ENCODE results near the gene SERINC5. TPM values are rescaled to one million over a fixed set of nuclear protein-coding genes. Genes with fewer than 3 reads are reported as not detected.

The SERINC5 gene
- total RNA-seq, 1 donor from 2014 or later: 21.4 TPM

DNA sequence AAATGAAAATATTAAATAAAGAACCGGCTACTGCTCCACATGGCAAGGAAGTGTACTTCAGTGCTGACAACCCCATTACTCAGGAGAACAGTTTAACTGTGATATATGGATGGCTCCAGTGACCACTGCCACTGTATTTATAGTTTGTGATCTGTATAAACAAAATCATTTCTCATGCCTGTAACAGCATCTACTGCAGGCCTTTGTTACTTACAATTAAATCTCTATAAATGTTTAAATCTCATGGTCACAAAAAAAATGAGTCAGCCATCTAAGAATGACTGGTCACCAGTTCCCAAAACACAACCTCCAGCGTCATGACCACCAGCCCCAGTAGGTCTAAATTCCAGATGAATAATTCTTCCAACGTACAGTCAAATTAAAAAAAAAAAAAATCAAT, 24.6 kb downstream of the SERINC5 start:
- Histone ChIP-seq H3K27ac (ENCODE audit: low read depth, low read length) (no peak overlapping the region), H3K9ac (ENCODE audit: low read depth in 1 of 3, low read length in 3 of 3) (no peak overlapping the region), H3K36me3 (ENCODE audit: control insufficient read depth in 3 of 3, insufficient read depth in 3 of 3, low read length in 3 of 3) (no peaks in the 10 kb centered on the region), H3K4me3 (ENCODE audit: low read length in 3 of 3) (no peak overlapping the region), H3K9me3 (ENCODE audit: control insufficient read depth in 3 of 3, low read length in 3 of 3) (no peaks in the 10 kb centered on the region), H3K27me3 (ENCODE audit: control insufficient read depth in 3 of 3, insufficient read depth in 3 of 3, low read length in 3 of 3) (no peaks in the 10 kb centered on the region), H3K4me1 (ENCODE audit: control insufficient read depth in 3 of 3, insufficient read depth in 3 of 3, low read length in 3 of 3) (no peaks in the 10 kb centered on the region)

- Histone ChIP-seq H3K36me3 (ENCODE audit: control insufficient read depth in 3 of 3, insufficient read depth in 3 of 3, low read length in 3 of 3) (no peaks in the 10 kb centered on the region), H3K27ac (ENCODE audit: low read depth, low read length) (no peak overlapping the region), H3K4me1 (ENCODE audit: control insufficient read depth in 3 of 3, insufficient read depth in 3 of 3, low read length in 3 of 3) (no peaks in the 10 kb centered on the region), H3K9me3 (ENCODE audit: control insufficient read depth in 3 of 3, low read length in 3 of 3) (no peaks in the 10 kb centered on the region), H3K4me3 (ENCODE audit: low read length in 3 of 3) (no peak overlapping the region), H3K27me3 (ENCODE audit: control insufficient read depth in 3 of 3, insufficient read depth in 3 of 3, low read length in 3 of 3) (no peaks in the 10 kb centered on the region), H3K9ac (ENCODE audit: low read depth in 1 of 3, low read length in 3 of 3) (no peak overlapping the region)
These were observed 25.4 kb downstream of the SERINC5 start for GRCh38 chr5:80230269-80230992.

GRCh38 chr5:80229902-80230255, 26.0 kb downstream of the SERINC5 start:
- Histone ChIP-seq H3K9ac (ENCODE audit: low read depth in 1 of 3, low read length in 3 of 3) (no peak overlapping the region), H3K27ac (ENCODE audit: low read depth, low read length) (no peak overlapping the region), H3K36me3 (ENCODE audit: control insufficient read depth in 3 of 3, insufficient read depth in 3 of 3, low read length in 3 of 3) (no peaks in the 10 kb centered on the region), H3K4me1 (ENCODE audit: control insufficient read depth in 3 of 3, insufficient read depth in 3 of 3, low read length in 3 of 3) (no peaks in the 10 kb centered on the region), H3K9me3 (ENCODE audit: control insufficient read depth in 3 of 3, low read length in 3 of 3) (no peaks in the 10 kb centered on the region), H3K27me3 (ENCODE audit: control insufficient read depth in 3 of 3, insufficient read depth in 3 of 3, low read length in 3 of 3) (no peaks in the 10 kb centered on the region), H3K4me3 (ENCODE audit: low read length in 3 of 3) (no peak overlapping the region)

DNA sequence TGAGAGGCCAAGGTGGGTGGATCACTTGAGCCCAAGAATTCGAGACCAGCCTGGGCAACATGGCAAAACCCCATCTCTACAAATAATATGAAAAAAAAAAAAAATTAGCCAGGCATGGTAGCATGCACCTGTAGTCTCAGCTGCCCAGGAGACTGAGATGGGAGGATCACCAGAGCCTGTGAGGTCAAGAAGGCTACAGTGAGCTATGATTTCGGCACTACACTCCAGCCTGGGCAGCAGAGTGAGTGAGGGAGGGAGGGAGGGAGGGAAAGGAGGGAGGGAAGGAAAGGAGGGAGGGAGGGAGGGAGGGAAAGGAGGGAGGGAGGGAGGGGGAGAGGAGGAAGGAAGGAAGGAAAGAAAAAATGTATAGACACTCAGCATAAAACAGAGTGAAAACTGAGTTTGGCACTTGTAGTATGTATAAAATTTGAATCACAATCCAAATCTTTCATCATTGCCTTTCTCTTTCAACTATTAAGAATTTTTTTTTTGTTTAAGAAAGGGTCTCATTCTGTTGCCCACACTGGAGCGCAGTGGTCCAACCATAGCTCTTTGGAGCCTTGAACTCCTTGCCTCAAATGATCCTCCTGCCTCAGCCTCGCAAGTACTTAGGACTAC, 27.8 kb downstream of the SERINC5 start:
- H3K27me3 ChIP-seq (ENCODE audit: control insufficient read depth in 3 of 3, insufficient read depth in 3 of 3, low read length in 3 of 3): no peaks in the 10 kb centered on the region
- H3K9ac ChIP-seq (ENCODE audit: low read depth in 1 of 3, low read length in 3 of 3): no peak overlapping the region
- no peak overlapping the region for H3K4me3 ChIP-seq (ENCODE audit: low read length in 3 of 3)
- no peaks in the 10 kb centered on the region for H3K36me3 ChIP-seq (ENCODE audit: control insufficient read depth in 3 of 3, insufficient read depth in 3 of 3, low read length in 3 of 3)
- no peak overlapping the region for H3K27ac ChIP-seq (ENCODE audit: low read depth, low read length)
- H3K9me3 ChIP-seq (ENCODE audit: control insufficient read depth in 3 of 3, low read length in 3 of 3): no peaks in the 10 kb centered on the region
- H3K4me1 ChIP-seq (ENCODE audit: control insufficient read depth in 3 of 3, insufficient read depth in 3 of 3, low read length in 3 of 3): no peaks in the 10 kb centered on the region

- Histone ChIP-seq H3K9ac (ENCODE audit: low read depth in 1 of 3, low read length in 3 of 3) (no peak overlapping the region), H3K4me3 (ENCODE audit: low read length in 3 of 3) (no peak overlapping the region), H3K9me3 (ENCODE audit: control insufficient read depth in 3 of 3, low read length in 3 of 3) (no peaks in the 10 kb centered on the region), H3K4me1 (ENCODE audit: control insufficient read depth in 3 of 3, insufficient read depth in 3 of 3, low read length in 3 of 3) (no peaks in the 10 kb centered on the region), H3K27me3 (ENCODE audit: control insufficient read depth in 3 of 3, insufficient read depth in 3 of 3, low read length in 3 of 3) (no peaks in the 10 kb centered on the region), H3K27ac (ENCODE audit: low read depth, low read length) (no peak overlapping the region), H3K36me3 (ENCODE audit: control insufficient read depth in 3 of 3, insufficient read depth in 3 of 3, low read length in 3 of 3) (no peaks in the 10 kb centered on the region)
These were observed 29.9 kb downstream of the SERINC5 start for GRCh38 chr5:80225934-80226326.

GRCh38 chr5:80225189-80225933, 30.5 kb downstream of the SERINC5 start:
- no peaks in the 10 kb centered on the region for H3K9me3 ChIP-seq (ENCODE audit: control insufficient read depth in 3 of 3, low read length in 3 of 3)
- H3K27ac ChIP-seq (ENCODE audit: low read depth, low read length): no peak overlapping the region
- H3K4me3 ChIP-seq (ENCODE audit: low read length in 3 of 3): no peak overlapping the region
- H3K9ac ChIP-seq (ENCODE audit: low read depth in 1 of 3, low read length in 3 of 3): no peak overlapping the region
- H3K4me1 ChIP-seq (ENCODE audit: control insufficient read depth in 3 of 3, insufficient read depth in 3 of 3, low read length in 3 of 3): no peaks in the 10 kb centered on the region
- no peaks in the 10 kb centered on the region for H3K36me3 ChIP-seq (ENCODE audit: control insufficient read depth in 3 of 3, insufficient read depth in 3 of 3, low read length in 3 of 3)
- H3K27me3 ChIP-seq (ENCODE audit: control insufficient read depth in 3 of 3, insufficient read depth in 3 of 3, low read length in 3 of 3): no peaks in the 10 kb centered on the region

DNA sequence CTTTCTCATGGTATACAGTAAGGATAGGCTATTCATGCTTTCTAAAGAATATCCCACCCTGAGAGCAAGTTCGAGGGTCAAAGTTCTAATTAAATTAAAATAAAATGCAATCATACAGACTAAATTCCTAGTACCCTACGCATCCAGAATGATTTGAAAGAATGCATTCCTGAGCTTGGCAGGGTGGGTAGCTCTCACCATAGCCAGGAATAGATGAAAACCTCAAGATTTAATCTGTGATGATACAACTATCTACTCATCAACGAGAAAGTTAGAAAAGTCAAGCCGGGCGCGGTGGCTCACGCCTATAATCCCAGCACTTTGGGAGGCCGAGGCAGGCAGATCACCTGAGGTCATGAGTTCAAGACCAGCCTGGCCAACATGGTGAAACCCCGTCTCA, 32.3 kb downstream of the SERINC5 start:
- H3K9me3 ChIP-seq (ENCODE audit: control insufficient read depth in 3 of 3, low read length in 3 of 3): no peaks in the 10 kb centered on the region
- H3K36me3 ChIP-seq (ENCODE audit: control insufficient read depth in 3 of 3, insufficient read depth in 3 of 3, low read length in 3 of 3): no peaks in the 10 kb centered on the region
- no peak overlapping the region for H3K4me3 ChIP-seq (ENCODE audit: low read length in 3 of 3)
- no peaks in the 10 kb centered on the region for H3K4me1 ChIP-seq (ENCODE audit: control insufficient read depth in 3 of 3, insufficient read depth in 3 of 3, low read length in 3 of 3)
- no peak overlapping the region for H3K9ac ChIP-seq (ENCODE audit: low read depth in 1 of 3, low read length in 3 of 3)
- no peak overlapping the region for H3K27ac ChIP-seq (ENCODE audit: low read depth, low read length)
- H3K27me3 ChIP-seq (ENCODE audit: control insufficient read depth in 3 of 3, insufficient read depth in 3 of 3, low read length in 3 of 3): no peaks in the 10 kb centered on the region

- Histone ChIP-seq H3K4me1 (ENCODE audit: control insufficient read depth in 3 of 3, insufficient read depth in 3 of 3, low read length in 3 of 3) (peaks cover 4 to 19% (median 11%) of the 10 kb centered on the region in 3 donors), H3K4me3 (ENCODE audit: low read length in 3 of 3) (no peak overlapping the region)
These were observed 35.5 kb downstream of the SERINC5 start for GRCh38 chr5:80220245-80220897.

DNA sequence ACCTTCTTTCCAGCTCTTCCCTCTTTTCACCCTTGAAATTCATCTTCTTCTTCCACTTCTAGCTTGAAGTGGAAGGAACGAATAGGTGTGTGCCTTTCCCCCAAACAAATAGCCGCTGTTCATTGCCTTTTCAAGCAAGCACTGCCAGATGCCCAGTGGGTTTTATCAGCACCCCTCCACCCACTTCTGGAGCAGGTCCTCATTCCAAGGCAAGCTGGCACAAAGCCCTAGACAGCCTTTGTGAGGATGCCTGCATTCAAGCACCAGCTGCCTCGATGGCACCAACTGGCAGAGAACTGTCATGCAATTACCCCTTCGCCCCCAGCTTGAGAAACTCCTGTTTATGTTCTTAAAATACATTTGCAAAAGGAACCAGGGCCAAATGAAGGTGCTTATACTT, 36.5 kb downstream of the SERINC5 start:
- Histone ChIP-seq H3K4me1 (ENCODE audit: control insufficient read depth in 3 of 3, insufficient read depth in 3 of 3, low read length in 3 of 3) (peaks cover 4 to 19% (median 11%) of the 10 kb centered on the region in 3 donors), H3K9ac (ENCODE audit: low read depth in 1 of 3, low read length in 3 of 3) (no peak overlapping the region), H3K27ac (ENCODE audit: low read depth, low read length) (no peak overlapping the region), H3K9me3 (ENCODE audit: control insufficient read depth in 3 of 3, low read length in 3 of 3) (no peaks in the 10 kb centered on the region), H3K4me3 (ENCODE audit: low read length in 3 of 3) (no peak overlapping the region), H3K36me3 (ENCODE audit: control insufficient read depth in 3 of 3, insufficient read depth in 3 of 3, low read length in 3 of 3) (no peaks in the 10 kb centered on the region), H3K27me3 (ENCODE audit: control insufficient read depth in 3 of 3, insufficient read depth in 3 of 3, low read length in 3 of 3) (no peaks in the 10 kb centered on the region)

More at GRCh38 chr5:80220245-80220897, 35.5 kb downstream of the SERINC5 start:
- Histone ChIP-seq H3K27ac (ENCODE audit: low read depth, low read length) (no peak overlapping the region), H3K9ac (ENCODE audit: low read depth in 1 of 3, low read length in 3 of 3) (no peak overlapping the region), H3K27me3 (ENCODE audit: control insufficient read depth in 3 of 3, insufficient read depth in 3 of 3, low read length in 3 of 3) (no peaks in the 10 kb centered on the region), H3K36me3 (ENCODE audit: control insufficient read depth in 3 of 3, insufficient read depth in 3 of 3, low read length in 3 of 3) (no peaks in the 10 kb centered on the region), H3K9me3 (ENCODE audit: control insufficient read depth in 3 of 3, low read length in 3 of 3) (no peaks in the 10 kb centered on the region)
